Measurements from ENCODE around the gene NHLH1.

Gene NHLH1

DNA sequence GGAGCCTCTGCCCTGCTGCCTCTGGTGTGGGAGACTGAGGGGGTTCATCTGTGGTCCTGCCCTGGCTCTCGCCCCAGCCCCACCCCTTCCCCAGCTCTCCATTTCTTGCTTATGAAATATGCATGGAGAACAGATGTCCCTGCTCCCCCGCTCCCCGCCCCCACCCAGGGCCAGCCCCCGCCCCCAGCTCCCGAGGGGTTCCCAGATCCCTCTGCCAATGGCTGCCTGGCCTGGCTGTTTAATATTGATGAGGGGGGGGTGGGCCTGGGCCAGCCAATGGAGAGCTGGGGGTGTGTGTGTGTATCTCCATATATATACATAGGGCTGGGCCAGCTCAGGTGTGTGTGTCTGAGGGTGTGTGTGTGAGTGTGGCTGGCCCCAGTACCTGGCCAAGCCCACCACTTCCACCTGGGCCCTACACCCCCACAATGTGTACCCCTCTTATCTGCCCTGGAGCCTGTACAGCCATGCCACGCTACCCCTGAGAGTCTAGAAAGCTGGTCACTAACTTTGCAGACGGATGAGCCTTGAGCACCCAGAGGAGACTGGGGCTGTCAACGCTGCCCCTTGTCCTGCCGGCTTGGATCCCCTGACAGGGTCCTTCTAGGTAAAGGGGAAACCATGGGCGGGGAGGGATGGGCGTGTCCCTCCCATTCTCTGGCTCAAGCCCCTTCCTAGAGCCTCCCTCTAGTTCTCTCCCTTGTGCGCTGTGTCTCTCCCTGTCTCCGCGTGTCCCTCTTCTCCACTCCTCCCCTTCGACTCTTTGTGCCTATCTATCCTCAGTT lies at the start of gene NHLH1:
Gene NHLH1, plus strand, starts transcription at position 341 of the 785 bp plus-strand sequence. CDS start 3,661 bp downstream, outside the sequence.
- DNase-seq, result no peak

GRCh38 chr1:160322831-160323230 lies 44.0 kb upstream of the NHLH1 start:
- no peak for DNase-seq

- peak; percentile 97 for DNase-seq
Observed at GRCh38 chr1:160325252-160325651, 41.6 kb upstream of the NHLH1 start.

DNA sequence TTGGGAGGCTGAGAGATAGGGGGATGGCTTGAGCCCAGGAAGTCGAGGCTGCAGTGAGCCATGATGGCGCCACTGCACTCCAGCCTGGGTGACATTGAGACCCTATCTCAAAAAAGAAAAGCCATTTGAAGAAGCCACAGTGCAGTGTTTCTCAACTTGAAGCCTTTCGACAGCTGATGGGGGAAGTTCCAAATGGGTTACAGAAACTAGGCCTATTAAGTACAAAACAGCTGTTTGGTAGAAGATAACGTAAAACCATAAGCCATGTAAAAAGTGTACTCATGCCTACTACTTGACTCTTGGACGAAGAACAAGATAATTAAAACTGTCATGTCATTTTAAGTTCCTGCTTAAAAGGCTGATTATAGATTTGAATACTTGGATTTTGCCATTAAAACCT lies 40.5 kb upstream of the NHLH1 start:
- DNase-seq, result peak; percentile 56

DNA sequence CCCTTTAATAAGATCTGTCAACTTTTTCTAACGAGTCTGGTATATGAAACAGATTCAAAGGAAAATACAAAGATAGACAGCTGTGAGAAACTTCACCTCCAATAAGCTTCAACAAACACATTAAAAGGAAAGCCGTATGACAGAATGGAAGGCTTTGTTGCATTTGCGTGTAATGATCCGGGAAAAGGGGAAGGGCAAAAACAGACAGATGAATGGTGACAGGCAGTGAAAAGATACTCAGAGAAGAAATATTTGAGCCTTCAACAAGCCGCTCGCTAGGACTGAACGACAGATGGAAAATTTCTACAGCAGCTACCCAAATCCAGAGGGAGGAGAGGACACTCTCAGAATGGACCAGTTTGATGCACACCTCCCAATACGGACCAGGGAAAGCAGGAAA lies 38.7 kb upstream of the NHLH1 start:
- DNase-seq, result no peak

DNA sequence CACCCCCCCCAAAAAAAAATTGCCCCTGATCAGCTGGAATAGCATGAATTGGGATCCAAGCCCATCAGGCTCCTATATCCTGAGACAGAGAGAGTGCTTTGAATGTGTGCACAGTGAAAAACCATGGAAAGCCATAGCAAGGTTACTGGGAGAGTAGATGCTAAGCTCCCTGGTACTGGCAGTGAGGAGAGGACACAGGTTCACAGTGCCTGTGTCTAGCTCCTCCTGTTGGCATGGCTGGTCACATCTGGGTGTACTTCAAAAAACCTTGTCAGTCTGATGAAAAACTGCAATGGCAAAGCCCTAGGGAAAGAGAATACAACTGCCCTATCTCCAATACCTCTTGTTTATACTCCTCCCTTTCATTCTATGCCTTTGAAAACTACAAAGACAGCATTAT lies 36.8 kb upstream of the NHLH1 start:
- no peak for DNase-seq

DNA sequence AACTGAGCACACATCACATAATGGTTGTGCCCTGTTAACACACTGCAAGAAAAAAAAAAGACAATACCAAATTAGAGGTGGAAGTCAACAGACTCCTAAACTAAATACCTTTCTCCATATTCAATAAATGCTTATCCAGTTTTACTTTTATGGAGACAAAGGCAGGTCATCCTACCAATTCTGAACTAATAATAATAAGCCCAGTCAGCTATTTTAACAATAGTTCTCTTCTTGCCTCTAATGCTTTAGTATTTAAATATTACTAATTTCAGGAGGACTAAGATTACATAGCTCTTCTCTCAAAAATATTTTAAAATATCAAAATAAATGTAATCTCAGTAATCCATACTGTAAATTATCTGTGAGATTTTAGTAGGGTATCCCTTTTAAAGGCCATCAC lies 34.4 kb upstream of the NHLH1 start:
- no peak for DNase-seq

- no peak for DNase-seq
Observed at GRCh38 chr1:160338580-160338979, 28.3 kb upstream of the NHLH1 start.

GRCh38 chr1:160340146-160340545 lies 26.7 kb upstream of the NHLH1 start:
- no peak for DNase-seq

DNA sequence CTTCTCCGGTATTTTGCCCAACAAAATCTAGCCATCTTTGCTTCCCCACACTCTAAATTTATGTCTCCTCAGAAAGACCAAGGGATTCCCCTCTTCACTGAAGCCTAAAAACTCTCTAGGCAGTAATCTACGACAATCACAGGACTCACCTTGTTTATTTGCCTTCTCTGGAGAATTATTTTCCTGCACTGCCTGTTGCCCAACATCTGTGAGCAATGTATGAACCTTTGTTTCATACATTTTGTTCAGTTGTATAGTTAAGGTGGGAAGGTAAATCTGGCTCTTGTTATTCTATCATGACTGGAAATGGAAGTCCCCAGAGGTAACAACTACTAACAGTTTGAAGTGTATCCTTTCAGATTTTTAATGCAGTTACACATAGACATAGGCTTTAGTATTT lies 26.0 kb upstream of the NHLH1 start:
- DNase-seq, result no peak

DNA sequence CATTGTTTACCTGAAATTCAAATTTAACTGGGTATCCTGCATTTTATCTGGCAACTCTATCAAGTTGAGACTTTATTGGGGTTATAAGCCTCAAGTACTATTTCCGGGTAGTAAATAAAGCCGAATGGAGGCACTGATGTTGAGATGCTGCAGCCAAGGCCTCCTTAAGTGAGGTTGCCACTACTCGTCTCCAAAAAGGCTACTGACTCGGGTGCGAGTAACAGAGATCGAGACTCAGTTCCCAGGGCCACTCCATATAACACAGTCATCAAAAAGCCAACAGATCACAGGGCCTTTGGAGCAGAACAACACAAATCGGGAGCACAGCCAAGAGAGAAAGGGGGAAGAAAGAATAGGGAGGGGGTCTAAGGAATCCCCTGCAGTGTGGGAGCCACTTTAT lies 24.3 kb upstream of the NHLH1 start:
- DNase-seq, result no peak

GRCh38 chr1:160342953-160343869 lies 23.7 kb upstream of the NHLH1 start, which contains the start of the genes COPA and NCSTN:
TSS of gene COPA (minus strand) at chr1:160343250. CDS start at chr1:160343170, 80 bp downstream.
TSS of gene NCSTN (plus strand) at chr1:160343383. CDS start at chr1:160343397, 14 bp downstream.
- DNase-seq, result peak; percentile 91

- no peak for DNase-seq
Observed at GRCh38 chr1:160344241-160344640, 22.6 kb upstream of the NHLH1 start.

DNA sequence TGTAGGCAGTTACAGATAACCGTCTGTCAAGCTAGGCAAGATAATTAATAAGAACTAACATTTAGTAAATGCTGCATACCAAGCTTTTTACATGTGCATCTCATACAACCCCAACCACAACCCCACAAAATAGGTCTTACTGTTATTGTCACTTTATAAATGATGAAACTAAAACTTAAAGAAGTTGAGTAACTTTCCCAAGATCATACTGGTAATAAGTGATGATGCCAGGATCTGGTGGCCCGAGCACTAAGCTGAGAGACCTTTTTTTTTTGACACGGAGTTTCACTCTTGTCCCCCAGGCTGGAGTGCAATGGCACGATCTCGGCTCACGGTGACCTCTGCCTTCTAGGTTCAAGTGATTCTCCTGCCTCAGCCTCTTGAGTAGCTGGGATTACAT lies 21.9 kb upstream of the NHLH1 start:
- DNase-seq, result no peak

- DNase-seq, result no peak
Observed at GRCh38 chr1:160346463-160346862, 20.4 kb upstream of the NHLH1 start.

- DNase-seq, result no peak
Observed at GRCh38 chr1:160346958-160347357, 19.9 kb upstream of the NHLH1 start.

DNA sequence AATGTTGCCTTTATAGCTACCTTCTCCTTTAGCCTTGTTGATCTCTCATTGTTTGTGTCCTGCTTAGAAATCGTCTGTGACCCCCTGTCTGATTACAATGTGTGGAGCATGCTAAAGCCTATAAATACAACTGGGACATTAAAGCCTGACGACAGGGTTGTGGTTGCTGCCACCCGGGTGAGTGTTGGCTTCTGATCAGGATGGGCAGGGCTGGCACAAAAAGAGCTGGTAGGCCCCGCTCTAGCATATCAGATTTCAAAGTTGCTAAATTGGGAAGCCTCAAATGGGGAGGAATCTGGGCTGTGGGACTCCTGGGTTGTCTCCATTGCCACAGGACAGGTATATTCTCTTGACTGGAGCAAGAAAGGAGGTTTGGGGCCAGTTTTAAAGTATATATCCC lies 15.2 kb upstream of the NHLH1 start:
- no peak for DNase-seq

DNA sequence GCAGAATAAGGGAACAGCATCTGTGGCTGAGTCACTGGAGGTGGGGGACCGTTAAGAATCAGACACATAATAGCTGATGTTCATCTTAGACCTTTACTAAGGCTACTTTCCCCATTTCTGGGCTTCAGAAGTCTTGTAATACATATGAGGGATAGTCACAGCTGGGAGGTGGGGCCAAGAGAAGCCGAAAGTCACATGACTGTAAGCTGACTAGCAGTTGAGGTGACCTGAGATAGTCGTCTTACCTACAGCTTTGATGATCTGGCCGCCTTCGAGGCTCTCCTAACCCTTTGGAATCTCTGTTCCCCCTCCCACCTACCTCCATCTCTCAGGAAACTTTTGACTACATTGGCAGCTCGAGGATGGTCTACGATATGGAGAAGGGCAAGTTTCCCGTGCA lies 14.3 kb upstream of the NHLH1 start:
- DNase-seq, result no peak

DNA sequence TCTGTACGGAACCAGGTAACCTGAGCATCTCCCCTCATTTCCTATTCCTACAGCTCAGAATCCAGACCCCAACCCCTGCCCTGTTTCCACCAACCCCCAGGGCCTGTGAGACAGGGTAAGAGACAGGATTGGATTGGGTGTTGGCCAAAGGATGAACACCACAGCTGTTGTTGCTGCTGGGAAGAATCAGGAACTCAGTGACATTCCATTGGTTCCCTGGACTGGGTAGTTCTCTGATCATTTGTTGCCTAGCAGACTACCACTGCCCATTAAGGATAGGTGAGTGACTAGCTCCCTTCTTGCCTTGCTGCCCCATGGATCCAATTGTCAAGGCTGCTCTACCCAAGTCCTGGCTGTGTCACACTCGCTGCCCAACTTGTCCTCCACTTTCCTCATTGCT lies 13.6 kb upstream of the NHLH1 start:
- DNase-seq, result no peak

DNA sequence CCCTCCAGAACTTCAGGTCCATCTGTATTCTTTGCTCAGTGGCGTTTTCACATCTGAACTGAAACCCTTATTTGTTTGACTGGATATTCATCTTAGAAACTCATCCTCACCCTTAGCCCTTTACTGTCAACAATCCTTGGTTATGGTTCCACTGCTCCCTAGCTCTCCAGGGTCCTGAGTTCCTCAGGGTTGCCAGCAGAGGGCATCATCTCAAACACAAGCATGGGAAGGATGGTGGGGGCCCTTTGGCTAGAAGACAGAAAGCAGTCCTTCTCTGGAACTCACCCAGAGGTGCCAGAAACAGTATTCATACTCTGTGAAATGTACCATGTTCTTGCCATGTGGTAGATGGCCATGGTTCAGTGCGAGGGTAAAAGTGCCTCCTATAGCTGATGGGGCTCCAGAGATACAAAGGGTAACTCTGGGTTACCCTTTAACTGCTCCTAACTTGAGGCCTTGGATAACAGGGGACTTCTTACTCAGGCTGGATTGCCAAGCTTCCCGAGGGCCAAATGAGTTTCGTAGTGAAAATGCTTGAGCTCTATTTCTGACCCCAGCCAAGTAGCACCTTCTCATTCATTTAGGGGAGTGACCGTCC lies 12.4 kb upstream of the NHLH1 start:
- DNase-seq, result no peak

DNA sequence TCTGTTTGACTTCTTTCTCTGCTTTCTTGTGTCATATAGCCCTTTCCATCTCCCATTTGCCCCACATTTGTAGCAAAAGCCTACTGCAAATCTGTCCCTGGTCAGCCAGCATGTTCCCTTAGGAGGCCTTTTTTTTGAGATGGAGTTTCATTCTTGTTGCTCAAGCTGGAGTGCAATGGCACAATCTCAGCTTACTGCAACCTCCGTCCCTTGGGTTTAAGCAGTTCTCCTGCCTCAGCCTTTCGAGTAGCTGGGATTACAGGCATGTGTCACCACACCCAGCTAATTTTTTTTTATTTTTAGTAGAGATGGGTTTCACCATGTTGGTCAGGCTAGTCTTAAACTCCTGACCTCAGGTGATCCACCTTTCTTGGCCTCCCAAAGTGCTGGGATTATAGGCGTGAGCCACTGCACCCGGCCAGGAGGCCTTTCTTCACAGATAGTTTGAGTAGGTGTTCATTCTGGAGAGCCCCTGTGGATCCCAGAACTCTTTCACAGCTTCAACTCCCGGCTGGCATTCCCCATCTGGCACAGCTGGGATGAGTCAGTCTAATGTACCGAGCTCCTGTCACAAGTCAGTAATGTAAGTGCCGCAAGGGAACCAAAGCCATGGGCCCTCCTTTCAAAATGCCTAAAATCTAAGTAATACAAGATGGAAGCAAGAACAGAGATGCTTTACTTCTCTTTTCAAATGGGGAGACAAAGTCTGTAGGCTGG lies 9.4 kb upstream of the NHLH1 start:
- no peak for DNase-seq

DNA sequence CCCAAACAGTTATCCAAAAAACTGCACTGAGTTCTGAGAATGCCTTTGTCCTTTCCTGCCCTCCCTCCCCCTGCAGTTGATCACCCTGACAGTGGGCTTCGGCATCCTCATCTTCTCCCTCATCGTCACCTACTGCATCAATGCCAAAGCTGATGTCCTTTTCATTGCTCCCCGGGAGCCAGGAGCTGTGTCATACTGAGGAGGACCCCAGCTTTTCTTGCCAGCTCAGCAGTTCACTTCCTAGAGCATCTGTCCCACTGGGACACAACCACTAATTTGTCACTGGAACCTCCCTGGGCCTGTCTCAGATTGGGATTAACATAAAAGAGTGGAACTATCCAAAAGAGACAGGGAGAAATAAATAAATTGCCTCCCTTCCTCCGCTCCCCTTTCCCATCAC lies 8.8 kb upstream of the NHLH1 start:
- no peak for DNase-seq
